Erythroblast (primary cell): ENCODE measurements around the gene ECHS1.

Experiments used
- DNase-seq, 2 experiments: peaks; one replicate each; lab custom pipeline; 2025; lab: John Stamatoyannopoulos, UW
- GATA1 ChIP-seq: IDR thresholded peaks from 2 replicates; pipeline ENCODE4 v1.6.1; 2011; ENCODE audit warnings: low read depth, mild to moderate bottlenecking, control low read depth, low read length, moderate library complexity
- POLR2A ChIP-seq: IDR thresholded peaks from 2 replicates; pipeline ENCODE4 v1.6.1; 2011; ENCODE audit warnings: mild to moderate bottlenecking, low read length

The ECHS1 gene

GRCh38 chr10:133342942-133343341, 30.2 kb downstream of the ECHS1 start:
- TF ChIP-seq POLR2A = no peak
- TF ChIP-seq GATA1 = no peak
- no peak for DNase-seq

- DNase-seq = no peak
- TF ChIP-seq GATA1 (no peak), POLR2A (no peak)
Measured at GRCh38 chr10:133341983-133342382, 31.2 kb downstream of the ECHS1 start.

GRCh38 chr10:133339708-133340380, 33.3 kb downstream of the ECHS1 start:
- TF ChIP-seq GATA1 = no peak
- no peak for DNase-seq

GRCh38 chr10:133338080-133339071, 34.8 kb downstream of the ECHS1 start:
- TF ChIP-seq GATA1 = no peak
- TF ChIP-seq POLR2A = no peak
- DNase-seq = no peak

GRCh38 chr10:133337370-133337725, 35.8 kb downstream of the ECHS1 start:
- TF ChIP-seq POLR2A = no peak
- TF ChIP-seq GATA1 = no peak

GRCh38 chr10:133336577-133337369, 36.4 kb downstream of the ECHS1 start, which contains the start of gene CALY:
Gene CALY (minus strand): TSS chr10:133336896. CDS start chr10:133328989, 7,907 bp downstream.
- DNase-seq = peak; percentile 44 to 65
- no peak for TF ChIP-seq POLR2A
- TF ChIP-seq GATA1 = no peak

More at GRCh38 chr10:133337370-133337725, 35.8 kb downstream of the ECHS1 start:
- no peak for DNase-seq

- DNase-seq = no peak
- TF ChIP-seq POLR2A (no peak), GATA1 (no peak)
Measured at GRCh38 chr10:133336118-133336576, 37.0 kb downstream of the ECHS1 start.

GRCh38 chr10:133335246-133336117, 37.7 kb downstream of the ECHS1 start:
- TF ChIP-seq GATA1 (no peak), POLR2A (no peak)
- DNase-seq = peak; percentile 66 to 70

GRCh38 chr10:133334503-133335245, 38.5 kb downstream of the ECHS1 start:
- TF ChIP-seq GATA1 = no peak
- no peak for TF ChIP-seq POLR2A
- DNase-seq = no peak

- DNase-seq = no peak
- TF ChIP-seq GATA1 (no peak), POLR2A (no peak)
Measured at GRCh38 chr10:133332936-133333699, 40.0 kb downstream of the ECHS1 start.

GRCh38 chr10:133329491-133330202, 43.5 kb downstream of the ECHS1 start:
- DNase-seq = peak; percentile 78 to 88
- TF ChIP-seq POLR2A = no peak
- TF ChIP-seq GATA1 = no peak
